ENCODE results near the gene IL17RC.

Gene IL17RC

GRCh38 chr3:9934993-9935392 lies 18.1 kb downstream of the IL17RC start:
- Histone ChIP-seq H3K9ac (ENCODE audit: low read depth, low read length, poor library complexity, severe bottlenecking) (peak overlapping the region; percentile 83), H3K36me3 (ENCODE audit: insufficient read depth, low read length) (peaks cover 8% of the 10 kb centered on the region; the same call in 1 of the 2 replicates), H3K4me2 (ENCODE audit: low read depth, low read length, poor library complexity, severe bottlenecking) (peak overlapping the region; percentile 98), H3K9me2 (replicated peaks; ENCODE audit: low read depth, low read length) (no peaks in the 10 kb centered on the region), H3K4me1 (ENCODE audit: insufficient read depth, low read length, poor library complexity, severe bottlenecking) (peaks cover 23% of the 10 kb centered on the region), H2AFZ (ENCODE audit: low read length) (no peak overlapping the region), H3F3A (ENCODE audit: low read depth) (no peaks in the 10 kb centered on the region), H3K27me3 (ENCODE audit: insufficient read depth, low read length, poor library complexity, severe bottlenecking) (no peaks in the 10 kb centered on the region), H3K79me2 (ENCODE audit: insufficient read depth, low read length) (peaks cover 32% of the 10 kb centered on the region), H3K4me3 (ENCODE audit: low read length, poor library complexity, severe bottlenecking) (peak overlapping the region; percentile 81), H3K9me3 (ENCODE audit: insufficient read depth, low read depth, low read length) (no peaks in the 10 kb centered on the region), H4K20me1 (ENCODE audit: insufficient read depth, low read length, poor library complexity, severe bottlenecking) (peaks cover 7% of the 10 kb centered on the region)
- TF ChIP-seq CTCF (conservative IDR thresholded peaks at IDR 0.05; ENCODE audit: low read length) = no peak
- TF ChIP-seq EZH2phosphoT487 (IDR thresholded peaks at IDR 0.05; ENCODE audit: borderline replicate concordance) = no peak

- H3F3A ChIP-seq (ENCODE audit: low read depth) = no peaks in the 10 kb centered on the region
- peaks cover 7% of the 10 kb centered on the region for H4K20me1 ChIP-seq (ENCODE audit: insufficient read depth, low read length, poor library complexity, severe bottlenecking)
- H3K36me3 ChIP-seq (ENCODE audit: insufficient read depth, low read length) = peaks cover 11% of the 10 kb centered on the region; the same call in 1 of the 2 replicates
- peaks cover 32% of the 10 kb centered on the region for H3K79me2 ChIP-seq (ENCODE audit: insufficient read depth, low read length)
- TF ChIP-seq CTCF (conservative IDR thresholded peaks at IDR 0.05; ENCODE audit: low read length) (no peak), EZH2phosphoT487 (IDR thresholded peaks at IDR 0.05; ENCODE audit: borderline replicate concordance) (no peak)
- no peaks in the 10 kb centered on the region for H3K9me3 ChIP-seq (ENCODE audit: insufficient read depth, low read depth, low read length)
- H3K4me3 ChIP-seq (ENCODE audit: low read length, poor library complexity, severe bottlenecking) = peak overlapping the region; percentile 81
- H3K27me3 ChIP-seq (ENCODE audit: insufficient read depth, low read length, poor library complexity, severe bottlenecking) = no peaks in the 10 kb centered on the region
- H2AFZ ChIP-seq (ENCODE audit: low read length) = no peak overlapping the region
- H3K4me2 ChIP-seq (ENCODE audit: low read depth, low read length, poor library complexity, severe bottlenecking) = peak overlapping the region; percentile 98
- H3K4me1 ChIP-seq (ENCODE audit: insufficient read depth, low read length, poor library complexity, severe bottlenecking) = peaks cover 23% of the 10 kb centered on the region
- H3K9ac ChIP-seq (ENCODE audit: low read depth, low read length, poor library complexity, severe bottlenecking) = peak overlapping the region; percentile 83
- no peaks in the 10 kb centered on the region for H3K9me2 ChIP-seq (replicated peaks; ENCODE audit: low read depth, low read length)
Measured at GRCh38 chr3:9935966-9936510, 19.1 kb downstream of the IL17RC start.

GRCh38 chr3:9937486-9938238 lies 20.8 kb downstream of the IL17RC start:
- Histone ChIP-seq H3F3A (ENCODE audit: low read depth) (no peaks in the 10 kb centered on the region), H3K4me3 (ENCODE audit: low read length, poor library complexity, severe bottlenecking) (no peak overlapping the region), H3K9me2 (replicated peaks; ENCODE audit: low read depth, low read length) (no peaks in the 10 kb centered on the region), H3K79me2 (ENCODE audit: insufficient read depth, low read length) (peaks cover 32% of the 10 kb centered on the region), H4K20me1 (ENCODE audit: insufficient read depth, low read length, poor library complexity, severe bottlenecking) (peaks cover 7% of the 10 kb centered on the region), H3K4me2 (ENCODE audit: low read depth, low read length, poor library complexity, severe bottlenecking) (no peak overlapping the region), H3K36me3 (ENCODE audit: insufficient read depth, low read length) (peaks cover 14% of the 10 kb centered on the region; the same call in 1 of the 2 replicates), H3K4me1 (ENCODE audit: insufficient read depth, low read length, poor library complexity, severe bottlenecking) (peaks cover 23% of the 10 kb centered on the region), H3K9me3 (ENCODE audit: insufficient read depth, low read depth, low read length) (no peaks in the 10 kb centered on the region), H3K27me3 (ENCODE audit: insufficient read depth, low read length, poor library complexity, severe bottlenecking) (no peaks in the 10 kb centered on the region), H3K9ac (ENCODE audit: low read depth, low read length, poor library complexity, severe bottlenecking) (no peak overlapping the region), H2AFZ (ENCODE audit: low read length) (no peak overlapping the region)
- TF ChIP-seq EZH2phosphoT487 (IDR thresholded peaks at IDR 0.05; ENCODE audit: borderline replicate concordance) = no peak
- no peak for TF ChIP-seq CTCF (conservative IDR thresholded peaks at IDR 0.05; ENCODE audit: low read length)

Measured in Loucy (cell line).